IMR-90 (cell line): ENCODE data around the gene KLF13. TPM values are rescaled to one million over a fixed set of nuclear protein-coding genes. Genes with fewer than 3 reads are reported as not detected.

ENCODE experiments used
- ATAC-seq: fragments of 200-7000 bp; cut with Tn5 transposase; 2 replicates; pipeline ENCODE4 v1.9.1; 2020; ENCODE audit warnings: low read depth, mild to moderate bottlenecking, moderate library complexity
- BruUV-seq: library from RNA; stranded (reverse); fragments of 400-500 nt; replicated peaks from 2 replicates; lab custom pipeline; 2021; lab: Mats Ljungman, UMichigan
- CTCF ChIA-PET: fragments of 300-600 bp; formaldehyde crosslinking; extraction: SDS; loops from one replicate; lab custom pipeline; 2021; ENCODE audit warnings: antibody characterized with exemption; lab: Yijun Ruan, JAX
- POLR2A ChIA-PET: fragments of 300-600 bp; sonication (Branson Sonifier 250); formaldehyde crosslinking; loops from one replicate; lab custom pipeline; 2022; ENCODE audit warnings: antibody characterized with exemption; ENCODE audit not compliant: unreplicated experiment; lab: Charles Lee
- DNase-seq: peaks from one replicate; pipeline ENCODE4 v3.0.0; 2013
- H2AFZ ChIP-seq: replicated peaks from 2 replicates; pipeline ENCODE3; 2013; ENCODE audit warnings: low read length, mild to moderate bottlenecking; ENCODE audit not compliant: poor library complexity
- H2AK5ac ChIP-seq: 2 replicates; pipeline ENCODE4 v1.6.1; 2013; ENCODE audit warnings: low read depth, low read length, inconsistent platforms
- H2AK9ac ChIP-seq: replicated peaks from 2 replicates; pipeline ENCODE3; 2013; ENCODE audit warnings: mild to moderate bottlenecking, low read depth, low read length, moderate library complexity; ENCODE audit not compliant: poor library complexity
- H2BK120ac ChIP-seq: 2 replicates; pipeline ENCODE4 v1.6.1; 2013; ENCODE audit warnings: low read depth, low read length, inconsistent platforms
- H2BK15ac ChIP-seq: 3 replicates; pipeline ENCODE4 v1.6.1; 2013; ENCODE audit warnings: low read depth, low read length, inconsistent platforms
- H2BK20ac ChIP-seq: 2 replicates; pipeline ENCODE4 v1.6.1; 2013; ENCODE audit warnings: low read depth, mild to moderate bottlenecking, inconsistent platforms, low read length, moderate library complexity
- H2BK5ac ChIP-seq: 2 replicates; pipeline ENCODE4 v1.6.1; 2013; ENCODE audit warnings: mild to moderate bottlenecking, low read depth, low read length, inconsistent platforms; ENCODE audit not compliant: poor library complexity, severe bottlenecking
- H3K14ac ChIP-seq: replicated peaks from 2 replicates; pipeline ENCODE4 v1.6.1; 2013; ENCODE audit warnings: low read depth, low read length, inconsistent platforms
- H3K18ac ChIP-seq: 2 replicates; pipeline ENCODE4 v1.6.1; 2013; ENCODE audit warnings: low read depth, low read length, control low read depth
- H3K23ac ChIP-seq: 2 replicates; pipeline ENCODE4 v1.6.1; 2013; ENCODE audit warnings: low read depth, low read length, inconsistent platforms
- H3K27ac ChIP-seq: 2 replicates; pipeline ENCODE4 v1.5.1; 2013; ENCODE audit warnings: mild to moderate bottlenecking, control low read depth, low read length; ENCODE audit not compliant: insufficient read depth
- H3K27me3 ChIP-seq: 2 replicates; pipeline ENCODE4 v1.6.1; 2013; ENCODE audit warnings: low read length; ENCODE audit not compliant: control insufficient read depth, insufficient read depth
- H3K36me3 ChIP-seq: 2 replicates; pipeline ENCODE4 v1.6.1; 2013; ENCODE audit warnings: low read length, mixed read lengths; ENCODE audit not compliant: control insufficient read depth, insufficient read depth
- H3K4ac ChIP-seq: 2 replicates; pipeline ENCODE4 v1.6.1; 2013; ENCODE audit warnings: low read depth, low read length, inconsistent platforms
- H3K4me1 ChIP-seq: 2 replicates; pipeline ENCODE4 v1.6.1; 2013; ENCODE audit warnings: low read length, mixed read lengths; ENCODE audit not compliant: control insufficient read depth, insufficient read depth
- H3K4me2 ChIP-seq: 2 replicates; pipeline ENCODE4 v1.6.1; 2013; ENCODE audit warnings: low read depth, mild to moderate bottlenecking, control low read depth, low read length, moderate library complexity
- H3K4me3 ChIP-seq: 2 replicates; pipeline ENCODE4 v1.5.1; 2013; ENCODE audit warnings: low read depth, mild to moderate bottlenecking, control low read depth, low read length, moderate library complexity; ENCODE audit not compliant: insufficient read depth
- H3K56ac ChIP-seq: 2 replicates; pipeline ENCODE4 v1.6.1; 2013; ENCODE audit warnings: low read length, inconsistent platforms; ENCODE audit not compliant: insufficient read depth; ENCODE audit errors: extremely low read depth
- H3K79me1 ChIP-seq, 2 experiments: 2 replicates each; pipeline ENCODE4 v1.6.1; 2013; ENCODE audit warnings: low read length in 2 of 2, inconsistent platforms in 1 of 2, low read depth in 1 of 2
- H3K9ac ChIP-seq: 2 replicates; pipeline ENCODE4 v1.6.1; 2013; ENCODE audit warnings: low read depth, low read length, control low read depth
- H3K9me1 ChIP-seq: 2 replicates; pipeline ENCODE4 v1.6.1; 2013; ENCODE audit warnings: low read length, inconsistent platforms; ENCODE audit not compliant: insufficient read depth
- H3K9me3 ChIP-seq: 2 replicates; pipeline ENCODE4 v1.6.1; 2013; ENCODE audit warnings: low read length; ENCODE audit not compliant: control insufficient read depth, insufficient read depth
- H4K20me1 ChIP-seq: 2 replicates; pipeline ENCODE4 v1.6.1; 2013; ENCODE audit warnings: low read length, inconsistent platforms; ENCODE audit not compliant: insufficient read depth
- H4K5ac ChIP-seq: 2 replicates; pipeline ENCODE4 v1.6.1; 2013; ENCODE audit warnings: mild to moderate bottlenecking, low read depth, low read length, control low read depth
- H4K8ac ChIP-seq, 2 experiments: 2 replicates each; pipeline ENCODE4 v1.6.1; 2013; ENCODE audit warnings: low read depth in 2 of 2, low read length in 2 of 2, control low read depth in 1 of 2, inconsistent platforms in 1 of 2
- H4K91ac ChIP-seq: 2 replicates; pipeline ENCODE4 v1.6.1; 2013; ENCODE audit warnings: low read depth, low read length, inconsistent platforms; ENCODE audit not compliant: insufficient read depth
- BHLHE40 ChIP-seq: fragments of 150-350 bp; IDR thresholded peaks from 2 replicates; pipeline ENCODE4 v1.6.1; 2016; ENCODE audit warnings: mild to moderate bottlenecking, low read depth, low read length
- CEBPB ChIP-seq: IDR thresholded peaks from 2 replicates; pipeline ENCODE4 v1.6.1; 2012; ENCODE audit warnings: low read depth, low read length, improper control_type of control experiment
- CHD1 ChIP-seq: IDR thresholded peaks from 2 replicates; pipeline ENCODE4 v1.6.1; 2012; ENCODE audit warnings: low read depth, low read length, improper control_type of control experiment
- FOS ChIP-seq: fragments of 150-350 bp; IDR thresholded peaks from 2 replicates; pipeline ENCODE4 v1.6.1; 2016; ENCODE audit warnings: low read depth, low read length
- MAFK ChIP-seq: IDR thresholded peaks from 2 replicates; pipeline ENCODE4 v1.6.1; 2012; ENCODE audit warnings: low read depth, low read length, improper control_type of control experiment
- MAZ ChIP-seq: IDR thresholded peaks from 2 replicates; pipeline ENCODE4 v1.6.1; 2012; ENCODE audit warnings: low read depth, mild to moderate bottlenecking, low read length, improper control_type of control experiment, moderate library complexity, borderline replicate concordance
- MXI1 ChIP-seq: IDR thresholded peaks from 2 replicates; pipeline ENCODE4 v1.6.1; 2012; ENCODE audit warnings: low read depth, mild to moderate bottlenecking, low read length, moderate library complexity, borderline replicate concordance
- NFE2L2 ChIP-seq: fragments of 150-350 bp; IDR thresholded peaks from 2 replicates; pipeline ENCODE4 v1.6.1; 2016; ENCODE audit warnings: low read depth, mild to moderate bottlenecking, low read length
- POLR2A ChIP-seq: IDR thresholded peaks from 2 replicates; pipeline ENCODE4 v1.6.1; 2012; ENCODE audit warnings: mild to moderate bottlenecking, low read depth, low read length
- RAD21 ChIP-seq: IDR thresholded peaks from 2 replicates; pipeline ENCODE4 v1.6.1; 2012; ENCODE audit warnings: low read length, improper control_type of control experiment
- RCOR1 ChIP-seq: IDR thresholded peaks from 2 replicates; pipeline ENCODE4 v1.6.1; 2012; ENCODE audit warnings: mild to moderate bottlenecking, low read length, improper control_type of control experiment; ENCODE audit not compliant: insufficient replicate concordance
- RFX5 ChIP-seq: IDR thresholded peaks from 2 replicates; pipeline ENCODE4 v1.8.0; 2012; ENCODE audit warnings: low read depth, mild to moderate bottlenecking, low read length, moderate library complexity
- SMC3 ChIP-seq: fragments of 150-350 bp; IDR thresholded peaks from 2 replicates; pipeline ENCODE4 v1.6.1; 2016; ENCODE audit warnings: low read depth, mild to moderate bottlenecking, antibody characterized with exemption, low read length, moderate library complexity
- WGBS, 2 experiments: methylation state at CpG; one replicate each; pipeline versions ENCODE4 v1.1.5 to v1.1.7; 2013; ENCODE audit warnings: missing lambda C conversion rate in 2 of 2; ENCODE audit not compliant: insufficient read length in 1 of 2; ENCODE audit errors: extremely low coverage in 2 of 2; 5-methylcytosine and 5-hydroxymethylcytosine counted together
- dilution Hi-C: fragments of 300-500 bp; cut with HindIII; formaldehyde crosslinking; loops from one replicate; pipeline ENCODE4 v1.14.3; 2018; ENCODE audit warnings: low sequenced_read_pairs; ENCODE audit not compliant: unreplicated experiment
- in situ Hi-C: fragments of 300-500 bp; cut with MboI; formaldehyde crosslinking; loops from 3 replicates; pipeline ENCODE4 v1.14.3; 2019; ENCODE audit warnings: low sequenced_read_pairs, inconsistent platforms, mixed read lengths
- intact Hi-C: fragments of 100-400 bp; cut with micrococcal nuclease; formaldehyde crosslinking; loops from 2 replicates; pipeline ENCODE4 v1.10.0; 2022
- polyA plus RNA-seq, 3 experiments: library from polyadenylated mRNA; depleted of rRNA; stranded (reverse); fragments of >200 nt; gene quantifications; 2 replicates each; pipeline ENCODE4 v1.2.3, GENCODE V29; 2012; ENCODE audit warnings: low replicate concordance in 1 of 3
- total RNA-seq: library from RNA; depleted of rRNA; stranded (reverse); fragments of >200 nt; gene quantifications from 2 replicates; pipeline ENCODE4 v1.2.3, GENCODE V29; 2012
- TF ChIP-seq, protein P1 (sequence below): conservative IDR thresholded peaks from 2 replicates; pipeline ENCODE4 v1.5.1; 2012; ENCODE audit warnings: mild to moderate bottlenecking, low read depth, low read length, improper control_type of control experiment
- TF ChIP-seq, protein P2 (sequence below): fragments of 150-350 bp; IDR thresholded peaks from 2 replicates; pipeline ENCODE4 v1.6.1; 2017; ENCODE audit warnings: mild to moderate bottlenecking, antibody characterized with exemption, low read length, low read depth
- TF ChIP-seq, protein P3 (sequence below): fragments of 150-350 bp; IDR thresholded peaks from 2 replicates; pipeline ENCODE4 v1.6.1; 2016; ENCODE audit warnings: low read depth, mild to moderate bottlenecking, low read length, moderate library complexity, borderline replicate concordance

KLF13 gene
- total and polyA plus RNA-seq, 2 of the 4 experiments (the other 2 are of a cell fraction), result 9.5 to 10.6 TPM

DNA sequence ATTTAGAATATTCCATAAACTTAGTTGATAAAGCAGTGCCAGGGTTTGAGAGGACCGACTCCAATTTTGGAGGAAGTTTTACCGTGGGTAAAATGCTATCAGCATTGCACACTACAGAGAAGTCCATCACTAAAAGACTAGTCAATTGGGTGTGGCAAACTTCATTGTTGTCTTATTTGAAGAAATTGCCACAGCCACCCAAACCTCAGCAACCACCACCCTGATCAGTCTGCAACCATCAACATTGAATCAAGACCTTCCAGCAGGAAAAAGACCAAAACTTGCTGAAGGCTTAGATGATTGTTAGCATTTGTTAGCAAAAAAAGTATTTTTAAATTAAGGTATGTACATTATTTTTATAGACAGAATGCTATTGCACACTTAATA lies 60.5 kb downstream of the KLF13 start:
- Histone ChIP-seq H3K27me3 (no peaks in the 10 kb centered on the region), H2BK15ac (no peak overlapping the region), H3K4me2 (no peak overlapping the region), H4K20me1 (0 out of 2 replicates have a peak, but pooled peaks cover 5% of the 10 kb centered on the region), H4K8ac (no peak overlapping the region), H2AK9ac (no peak overlapping the region), H3K23ac (no peak overlapping the region), H3K79me1 (0 out of 4 replicates have a peak, but pooled peaks cover 0 to 3% of the 10 kb centered on the region in 2 experiments), H2BK5ac (no peak overlapping the region), H3K4ac (no peak overlapping the region), H3K18ac (no peak overlapping the region), H3K56ac (no peak overlapping the region), H3K4me1 (peaks cover 6% of the 10 kb centered on the region), H2AFZ (no peak overlapping the region), H4K5ac (no peak overlapping the region), H3K9me3 (no peaks in the 10 kb centered on the region; the same call in 1 of the 2 replicates), H2AK5ac (no peak overlapping the region), H2BK20ac (no peak overlapping the region), H3K9ac (no peak overlapping the region), H2BK120ac (no peak overlapping the region), H3K36me3 (no peaks in the 10 kb centered on the region), H4K91ac (no peak overlapping the region), H3K27ac (no peak overlapping the region), H3K9me1 (peaks cover 10% of the 10 kb centered on the region; the same call in 1 of the 2 replicates), H3K14ac (no peak overlapping the region), H3K4me3 (no peak overlapping the region)
- dilution Hi-C loops (no loop called here), intact Hi-C loops (no loop called here), in situ Hi-C loops (no loop called here)
- ChIA-PET CTCF (no interaction called here), POLR2A (no interaction called here)
- TF ChIP-seq SMC3, result no peak
- no peak for TF ChIP-seq CEBPB
- TF ChIP-seq MAZ, result no peak
- TF ChIP-seq CHD1, result no peak
- TF ChIP-seq, protein P1, sequence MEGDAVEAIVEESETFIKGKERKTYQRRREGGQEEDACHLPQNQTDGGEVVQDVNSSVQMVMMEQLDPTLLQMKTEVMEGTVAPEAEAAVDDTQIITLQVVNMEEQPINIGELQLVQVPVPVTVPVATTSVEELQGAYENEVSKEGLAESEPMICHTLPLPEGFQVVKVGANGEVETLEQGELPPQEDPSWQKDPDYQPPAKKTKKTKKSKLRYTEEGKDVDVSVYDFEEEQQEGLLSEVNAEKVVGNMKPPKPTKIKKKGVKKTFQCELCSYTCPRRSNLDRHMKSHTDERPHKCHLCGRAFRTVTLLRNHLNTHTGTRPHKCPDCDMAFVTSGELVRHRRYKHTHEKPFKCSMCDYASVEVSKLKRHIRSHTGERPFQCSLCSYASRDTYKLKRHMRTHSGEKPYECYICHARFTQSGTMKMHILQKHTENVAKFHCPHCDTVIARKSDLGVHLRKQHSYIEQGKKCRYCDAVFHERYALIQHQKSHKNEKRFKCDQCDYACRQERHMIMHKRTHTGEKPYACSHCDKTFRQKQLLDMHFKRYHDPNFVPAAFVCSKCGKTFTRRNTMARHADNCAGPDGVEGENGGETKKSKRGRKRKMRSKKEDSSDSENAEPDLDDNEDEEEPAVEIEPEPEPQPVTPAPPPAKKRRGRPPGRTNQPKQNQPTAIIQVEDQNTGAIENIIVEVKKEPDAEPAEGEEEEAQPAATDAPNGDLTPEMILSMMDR, result no peak
- TF ChIP-seq, protein P2, sequence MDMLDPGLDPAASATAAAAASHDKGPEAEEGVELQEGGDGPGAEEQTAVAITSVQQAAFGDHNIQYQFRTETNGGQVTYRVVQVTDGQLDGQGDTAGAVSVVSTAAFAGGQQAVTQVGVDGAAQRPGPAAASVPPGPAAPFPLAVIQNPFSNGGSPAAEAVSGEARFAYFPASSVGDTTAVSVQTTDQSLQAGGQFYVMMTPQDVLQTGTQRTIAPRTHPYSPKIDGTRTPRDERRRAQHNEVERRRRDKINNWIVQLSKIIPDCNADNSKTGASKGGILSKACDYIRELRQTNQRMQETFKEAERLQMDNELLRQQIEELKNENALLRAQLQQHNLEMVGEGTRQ, result no peak
- TF ChIP-seq NFE2L2, result no peak
- no peak for TF ChIP-seq RFX5
- no peak for TF ChIP-seq BHLHE40
- no peak for TF ChIP-seq MAFK
- TF ChIP-seq POLR2A, result no peak
- no peak for TF ChIP-seq MXI1
- TF ChIP-seq RCOR1, result no peak
- TF ChIP-seq RAD21, result no peak
- TF ChIP-seq, protein P3, sequence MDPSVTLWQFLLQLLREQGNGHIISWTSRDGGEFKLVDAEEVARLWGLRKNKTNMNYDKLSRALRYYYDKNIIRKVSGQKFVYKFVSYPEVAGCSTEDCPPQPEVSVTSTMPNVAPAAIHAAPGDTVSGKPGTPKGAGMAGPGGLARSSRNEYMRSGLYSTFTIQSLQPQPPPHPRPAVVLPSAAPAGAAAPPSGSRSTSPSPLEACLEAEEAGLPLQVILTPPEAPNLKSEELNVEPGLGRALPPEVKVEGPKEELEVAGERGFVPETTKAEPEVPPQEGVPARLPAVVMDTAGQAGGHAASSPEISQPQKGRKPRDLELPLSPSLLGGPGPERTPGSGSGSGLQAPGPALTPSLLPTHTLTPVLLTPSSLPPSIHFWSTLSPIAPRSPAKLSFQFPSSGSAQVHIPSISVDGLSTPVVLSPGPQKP, result no peak
- TF ChIP-seq FOS, result no peak
- BruUV-seq, result no TSS peak
- WGBS, 2 experiments, result no CpG with 5 or more reads among the region's 2 CpGs
- DNase-seq (no peak), ATAC-seq (no peak)
